ENCODE results near the gene PWWP2B.

Gene PWWP2B

DNA sequence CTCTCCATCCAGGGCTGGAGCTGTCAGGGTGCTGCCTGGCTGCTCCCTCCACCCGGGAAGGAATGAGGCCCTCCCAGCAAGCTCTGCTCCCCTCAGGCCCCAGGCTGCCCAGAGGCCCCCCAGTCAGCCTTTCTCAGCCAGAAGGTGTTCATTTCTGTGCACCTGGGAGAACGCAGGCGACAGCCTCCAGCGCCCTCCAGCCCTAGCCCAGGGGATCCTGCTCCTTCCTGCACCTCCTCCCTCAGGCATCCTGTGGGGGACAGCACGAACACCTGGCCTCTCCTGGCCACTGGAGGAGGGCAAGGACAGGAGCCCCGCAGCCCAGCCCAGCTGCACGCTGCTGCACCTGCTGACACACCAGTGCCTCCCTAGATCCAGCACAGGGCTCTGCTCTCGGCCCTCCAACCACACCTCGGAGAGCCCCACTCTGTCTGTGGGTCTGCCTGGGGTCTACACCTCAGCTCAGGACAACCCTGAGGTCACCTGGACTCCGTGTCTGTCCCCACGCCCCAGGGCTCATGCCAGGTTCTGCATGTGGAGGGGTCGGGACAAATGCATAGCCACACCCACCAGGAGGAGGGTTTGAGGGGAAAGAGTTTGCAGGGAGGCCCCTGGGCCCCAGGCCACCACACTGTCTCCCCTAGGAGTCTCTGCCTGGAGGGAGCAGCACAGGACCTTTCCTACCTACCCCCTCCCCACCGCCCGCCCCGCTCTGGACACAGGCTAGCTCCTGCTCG is 7.4 kb upstream of the PWWP2B start:
- Histone ChIP-seq H3K4me3 (no peak overlapping the region), H3K36me3 (replicated peaks) (no peaks in the 10 kb centered on the region), H3K4me1 (no peaks in the 10 kb centered on the region), H3K9me3 (no peaks in the 10 kb centered on the region), H3K27me3 (ENCODE audit: low read depth) (no peaks in the 10 kb centered on the region)
- in situ Hi-C loops (cut with MboI; ENCODE audit: low sequenced_read_pairs): loop anchor here (5.0 kb wide), 1 partner anchor 258 kb away; no protein-coding TSS in a partner anchor
- DNase-seq (ENCODE audit: low spot score in 2 of 2): no peak

DNA sequence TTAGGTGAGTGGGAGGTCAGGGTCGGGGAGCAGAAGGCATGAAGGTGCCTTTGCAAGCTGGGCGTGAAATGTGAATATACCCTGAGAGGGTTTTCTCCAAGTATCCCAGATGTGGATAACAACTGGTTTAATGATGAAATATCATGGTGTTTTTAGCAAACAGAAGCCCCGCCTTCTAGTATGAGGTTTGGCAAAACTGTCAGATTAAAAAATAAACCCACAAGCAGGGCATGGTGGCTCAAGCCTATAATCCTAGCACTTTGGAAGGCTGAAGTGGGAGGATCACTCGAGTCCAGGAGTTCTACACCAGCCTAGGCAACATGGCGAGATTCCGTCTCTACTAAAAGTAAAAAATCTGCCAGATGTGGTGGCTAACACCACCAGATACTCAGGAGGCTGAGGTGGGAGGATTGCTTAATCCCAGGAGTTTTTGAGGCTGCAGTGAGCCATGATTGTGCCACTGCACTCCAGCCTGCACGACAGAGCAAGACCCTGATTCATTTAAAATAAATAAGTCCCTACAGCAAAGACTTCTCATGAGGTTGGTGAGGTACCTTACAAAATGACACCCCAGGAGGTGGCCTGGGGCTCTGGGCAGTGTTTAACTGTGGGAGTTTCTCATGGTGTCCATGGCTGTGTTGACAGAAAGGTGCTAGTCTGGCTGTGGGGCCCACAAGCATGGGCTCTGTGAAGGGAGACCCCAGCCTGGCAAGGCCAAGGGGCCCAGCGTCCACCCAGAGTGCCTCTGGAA is 6.7 kb upstream of the PWWP2B start:
- no peaks in the 10 kb centered on the region for H3K27me3 ChIP-seq (ENCODE audit: low read depth)
- no peak overlapping the region for H3K4me3 ChIP-seq
- no peaks in the 10 kb centered on the region for H3K36me3 ChIP-seq (replicated peaks)
- H3K9me3 ChIP-seq: no peaks in the 10 kb centered on the region
- no peak for DNase-seq (ENCODE audit: low spot score in 2 of 2)
- in situ Hi-C loops (cut with MboI; ENCODE audit: low sequenced_read_pairs): loop anchor here (5.0 kb wide), 1 partner anchor 257 kb away; no protein-coding TSS in a partner anchor
- no peaks in the 10 kb centered on the region for H3K4me1 ChIP-seq

DNA sequence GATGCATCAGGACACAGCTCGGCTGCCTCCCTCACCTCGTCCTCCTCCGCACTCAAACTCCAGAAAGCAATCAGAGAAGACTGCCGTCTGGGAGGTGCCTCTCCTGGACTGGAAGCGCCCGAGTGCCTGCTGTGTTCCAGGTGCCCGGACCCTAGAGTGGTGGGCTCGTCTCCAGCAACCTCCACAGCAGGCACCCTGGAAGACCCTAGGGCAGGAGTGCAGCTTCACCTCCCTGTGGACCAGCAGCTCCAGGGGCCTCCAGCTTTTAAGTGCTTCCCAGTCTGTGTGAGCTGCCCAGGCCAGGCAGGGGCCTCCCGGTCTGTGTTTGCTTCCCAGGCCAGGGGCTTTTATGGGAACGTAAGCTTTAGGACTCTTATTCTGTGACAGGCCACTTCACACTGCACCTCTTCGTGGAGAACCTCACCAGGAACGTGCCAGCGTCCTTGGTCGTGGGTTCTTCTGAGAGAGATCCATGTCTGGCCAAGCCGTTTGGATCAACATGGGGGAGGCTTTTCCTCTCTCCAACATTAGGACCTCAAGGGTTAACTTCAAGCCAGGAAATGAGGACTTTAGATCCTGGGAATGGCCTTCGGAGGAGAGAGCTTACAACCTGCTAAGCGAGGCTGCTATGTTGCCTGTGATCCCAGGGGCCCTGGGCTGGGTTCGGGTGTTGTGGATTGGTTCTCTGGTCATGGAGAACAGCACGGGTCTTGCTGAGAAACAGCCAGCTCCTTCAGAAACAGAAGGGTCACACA is 5.9 kb upstream of the PWWP2B start:
- no peak for DNase-seq (ENCODE audit: low spot score in 2 of 2)
- in situ Hi-C loops (cut with MboI; ENCODE audit: low sequenced_read_pairs): loop anchor here (5.0 kb wide), 1 partner anchor 256 kb away; no protein-coding TSS in a partner anchor
- Histone ChIP-seq H3K4me3 (no peak overlapping the region), H3K27me3 (ENCODE audit: low read depth) (no peaks in the 10 kb centered on the region), H3K4me1 (no peaks in the 10 kb centered on the region), H3K9me3 (no peaks in the 10 kb centered on the region), H3K36me3 (replicated peaks) (no peaks in the 10 kb centered on the region)

DNA sequence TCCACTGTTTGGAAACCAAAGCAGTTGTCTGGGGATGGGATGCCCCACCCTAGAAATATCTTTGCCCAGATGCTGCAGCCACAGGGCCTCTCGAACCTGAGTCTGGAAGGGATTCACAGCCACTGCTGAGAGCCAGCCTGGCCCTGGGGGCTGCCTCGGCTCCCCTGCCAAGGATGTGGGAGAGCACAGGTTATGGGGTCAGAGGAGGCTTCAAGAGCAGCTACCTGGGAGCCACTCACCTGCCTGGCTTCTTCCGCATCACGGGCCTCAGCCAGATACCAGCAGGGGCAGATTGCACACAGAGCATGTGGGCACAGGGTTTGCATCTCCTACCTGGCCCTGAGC is 5.4 kb upstream of the PWWP2B start:
- H3K4me3 ChIP-seq: no peak overlapping the region
- no peak for DNase-seq (ENCODE audit: low spot score in 2 of 2)
- in situ Hi-C loops (cut with MboI; ENCODE audit: low sequenced_read_pairs): loop anchor here (5.0 kb wide), 1 partner anchor 256 kb away; no protein-coding TSS in a partner anchor
- no peaks in the 10 kb centered on the region for H3K27me3 ChIP-seq (ENCODE audit: low read depth)
- no peaks in the 10 kb centered on the region for H3K4me1 ChIP-seq
- H3K36me3 ChIP-seq (replicated peaks): no peaks in the 10 kb centered on the region
- H3K9me3 ChIP-seq: no peaks in the 10 kb centered on the region

DNA sequence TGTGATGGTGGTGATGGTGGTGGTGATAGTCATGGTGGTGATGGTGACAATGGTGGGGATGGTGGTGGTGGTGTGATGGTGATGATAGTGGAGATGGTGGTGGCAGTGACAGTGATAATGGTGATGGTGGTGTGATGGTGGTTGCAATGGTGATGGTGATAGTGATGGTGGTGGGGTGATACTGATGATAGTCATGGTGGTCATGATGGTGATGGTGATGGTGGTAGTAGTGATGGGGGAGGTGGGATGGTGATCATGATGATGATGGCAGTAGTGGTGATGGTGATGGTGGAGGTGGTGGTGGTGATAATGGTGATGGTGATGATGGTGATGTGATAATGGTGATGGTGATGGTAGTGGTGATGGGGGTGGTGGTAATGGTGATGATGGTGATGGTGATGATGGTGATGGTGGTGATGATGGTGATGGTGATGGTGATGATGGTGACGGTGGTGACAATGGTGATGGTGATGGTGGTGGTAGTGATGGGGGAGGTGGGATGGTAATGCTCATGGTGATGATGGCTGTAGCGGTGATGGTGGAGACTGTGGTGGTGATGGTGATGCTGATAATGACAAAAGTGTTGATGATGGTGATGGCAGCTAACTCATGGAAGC is 4.7 kb upstream of the PWWP2B start:
- in situ Hi-C loops (cut with MboI; ENCODE audit: low sequenced_read_pairs): loop anchor here (5.0 kb wide), 1 partner anchor 255 kb away; no protein-coding TSS in a partner anchor

DNA sequence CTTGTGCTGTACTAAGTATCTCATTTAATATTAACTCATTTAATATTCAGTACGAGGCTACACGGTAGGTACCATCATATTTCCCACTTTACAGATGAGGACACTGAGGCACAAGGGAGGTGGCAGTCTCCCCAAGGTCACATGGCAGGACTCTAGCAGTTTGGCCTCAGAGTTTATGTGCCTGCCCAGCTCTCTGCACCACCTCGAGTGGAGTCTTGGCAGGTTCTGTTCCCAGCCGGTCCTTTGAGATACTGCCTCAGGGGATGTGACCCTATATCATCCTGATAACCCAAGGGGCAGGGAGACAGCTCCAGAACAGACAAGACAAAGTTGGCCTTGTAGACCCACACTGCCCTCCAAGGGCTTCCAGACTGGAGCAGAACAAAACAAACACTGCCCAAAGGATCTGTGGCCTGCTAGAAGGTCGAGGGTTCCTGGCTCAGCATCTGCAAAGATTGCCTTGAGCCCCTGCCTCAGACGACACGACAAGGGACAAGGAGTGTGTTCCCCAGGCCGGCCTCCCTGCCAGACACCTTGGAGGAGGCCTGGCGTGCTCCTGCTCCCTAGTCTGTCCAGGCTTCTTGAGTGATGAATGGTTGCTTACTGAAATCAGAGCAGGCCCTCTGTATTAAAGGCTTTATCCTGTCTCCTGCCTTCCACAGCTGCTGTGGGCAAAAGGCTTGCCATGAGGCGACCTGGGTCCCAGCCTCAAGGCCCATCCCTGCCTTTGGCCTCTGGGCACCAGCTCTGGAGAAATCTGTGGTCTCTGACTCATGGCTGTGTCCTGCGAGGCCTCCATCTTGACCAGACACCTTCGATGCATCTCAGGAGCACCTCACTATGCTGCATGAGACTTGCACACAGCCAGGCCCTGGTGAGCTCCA is 3.9 kb upstream of the PWWP2B start:
- no peaks in the 10 kb centered on the region for H3K9me3 ChIP-seq
- no peaks in the 10 kb centered on the region; the same call in 1 of the 2 replicates for H3K36me3 ChIP-seq (replicated peaks)
- no peak for DNase-seq (ENCODE audit: low spot score in 2 of 2)
- in situ Hi-C loops (cut with MboI; ENCODE audit: low sequenced_read_pairs): loop anchor here (5.0 kb wide), 1 partner anchor 254 kb away; no protein-coding TSS in a partner anchor
- no peak overlapping the region for H3K4me3 ChIP-seq
- H3K4me1 ChIP-seq: peaks cover 2% of the 10 kb centered on the region
- no peaks in the 10 kb centered on the region for H3K27me3 ChIP-seq (ENCODE audit: low read depth)

More for the DNA sequence above, 4.7 kb upstream of the PWWP2B start:
- Histone ChIP-seq H3K4me3 (no peak overlapping the region), H3K27me3 (ENCODE audit: low read depth) (no peaks in the 10 kb centered on the region), H3K36me3 (replicated peaks) (no peaks in the 10 kb centered on the region), H3K9me3 (no peaks in the 10 kb centered on the region), H3K4me1 (no peaks in the 10 kb centered on the region)
- DNase-seq (ENCODE audit: low spot score in 2 of 2): no peak

DNA sequence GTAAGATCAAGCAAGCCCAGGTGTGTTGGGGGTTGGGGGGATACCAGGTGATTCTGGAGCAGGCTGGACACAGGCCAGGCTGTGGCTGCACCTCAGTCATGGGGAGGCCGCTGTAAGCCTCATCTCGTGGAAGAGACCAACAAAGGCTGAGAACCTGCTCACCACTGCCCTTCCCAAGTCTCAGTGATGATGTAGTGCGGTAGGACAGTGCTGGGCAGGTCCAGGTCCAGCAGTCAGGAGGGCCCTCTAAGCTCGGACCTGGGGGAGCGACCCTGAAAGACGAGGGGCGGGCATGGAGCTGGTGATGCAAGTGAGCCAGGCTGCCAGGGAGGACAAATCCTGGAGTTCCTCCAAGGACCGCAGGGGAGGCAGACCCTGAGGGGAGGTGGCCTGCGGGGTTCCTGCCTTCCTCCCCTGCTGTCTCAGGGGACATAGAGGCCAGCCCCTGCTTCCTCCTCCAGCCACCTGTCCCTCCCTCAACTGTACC is 3.3 kb upstream of the PWWP2B start:
- H3K4me1 ChIP-seq: peaks cover 8% of the 10 kb centered on the region
- H3K27me3 ChIP-seq (ENCODE audit: low read depth): no peaks in the 10 kb centered on the region
- no peaks in the 10 kb centered on the region for H3K9me3 ChIP-seq
- no peak overlapping the region for H3K4me3 ChIP-seq
- in situ Hi-C loops (cut with MboI; ENCODE audit: low sequenced_read_pairs): loop anchor here (5.0 kb wide), 1 partner anchor 254 kb away; no protein-coding TSS in a partner anchor
- DNase-seq (ENCODE audit: low spot score in 2 of 2): no peak
- H3K36me3 ChIP-seq (replicated peaks): peaks cover 3% of the 10 kb centered on the region; the same call in 1 of the 2 replicates

DNA sequence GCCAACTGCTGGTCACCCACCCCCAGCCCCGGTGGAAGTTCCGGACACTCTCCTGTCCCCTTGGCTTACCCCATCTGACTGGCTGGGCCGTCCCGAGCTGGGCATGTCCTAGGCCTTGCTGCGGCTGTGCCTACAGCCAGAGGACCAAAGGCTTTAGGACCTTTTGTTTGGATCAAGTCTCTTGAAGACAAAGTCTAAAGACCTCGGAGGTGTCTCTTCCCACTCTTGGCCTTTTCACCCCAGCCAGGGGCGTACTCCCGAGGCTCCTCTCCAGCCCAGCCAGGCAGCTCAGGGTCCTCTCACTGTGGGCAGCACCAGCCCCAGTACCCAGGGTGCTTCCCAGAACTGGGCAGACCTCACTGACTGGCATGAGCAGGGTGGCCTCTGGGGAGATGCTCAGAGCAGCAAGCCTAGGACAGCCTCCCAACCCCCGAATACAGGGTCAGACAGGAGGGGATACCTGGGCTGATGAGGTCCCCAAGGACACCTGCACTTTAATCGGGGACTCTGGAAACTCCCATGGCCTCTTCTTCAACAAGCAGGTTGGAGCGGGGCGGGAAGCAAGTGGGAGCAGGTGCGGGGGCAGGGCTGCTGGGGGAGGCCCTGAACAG is 2.7 kb upstream of the PWWP2B start:
- peaks cover 3% of the 10 kb centered on the region for H3K36me3 ChIP-seq (replicated peaks)
- peaks cover 8% of the 10 kb centered on the region for H3K4me1 ChIP-seq
- H3K9me3 ChIP-seq: no peaks in the 10 kb centered on the region

DNA sequence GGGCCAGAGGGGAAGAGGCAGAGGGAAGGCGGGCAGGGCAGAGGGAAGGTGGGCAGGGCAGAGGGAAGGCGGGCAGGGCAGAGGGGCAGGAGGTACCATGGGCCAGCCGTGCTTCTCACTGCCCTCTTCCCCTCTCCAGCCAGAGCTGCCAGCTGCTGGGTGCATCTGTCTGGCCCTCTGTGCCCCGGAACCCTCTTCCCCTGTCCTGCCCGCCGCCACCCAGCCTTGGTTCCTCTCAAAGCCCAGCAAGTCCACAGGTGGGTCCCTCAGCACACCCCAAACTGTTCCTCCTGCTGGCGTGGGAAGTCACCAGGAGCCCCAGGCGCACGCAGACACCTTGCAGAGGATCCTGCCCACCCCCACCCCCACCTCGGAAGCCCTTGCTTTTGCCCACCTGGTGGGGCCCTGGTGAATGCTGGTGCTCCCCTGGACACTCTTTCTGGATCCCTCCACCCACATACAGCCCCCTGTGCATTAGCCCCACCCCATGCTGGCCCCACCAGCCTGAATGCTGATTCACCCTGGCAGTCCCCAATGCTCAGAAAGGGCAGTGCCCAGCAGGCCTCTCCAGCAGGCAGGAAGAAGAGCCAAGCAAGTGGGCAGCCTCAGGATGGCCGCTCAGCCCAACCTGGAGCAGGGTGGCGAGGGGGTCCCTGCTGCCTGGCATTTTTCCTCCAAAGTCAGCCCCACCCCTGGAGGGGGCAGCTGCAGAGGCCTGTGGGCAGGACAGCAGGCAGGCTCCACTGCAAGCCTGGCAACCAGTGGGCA is 1.9 kb upstream of the PWWP2B start:
- Histone ChIP-seq H3K4me1 (peaks cover 8% of the 10 kb centered on the region), H3K27me3 (ENCODE audit: low read depth) (no peaks in the 10 kb centered on the region), H3K9me3 (no peaks in the 10 kb centered on the region), H3K36me3 (replicated peaks) (peaks cover 6% of the 10 kb centered on the region), H3K4me3 (no peak overlapping the region)
- in situ Hi-C loops (cut with MboI; ENCODE audit: low sequenced_read_pairs): loop anchor here (5.0 kb wide), 1 partner anchor 252 kb away; no protein-coding TSS in a partner anchor
- no peak for DNase-seq (ENCODE audit: low spot score in 2 of 2)

More for the DNA sequence above, 2.7 kb upstream of the PWWP2B start:
- H3K27me3 ChIP-seq (ENCODE audit: low read depth): no peaks in the 10 kb centered on the region
- DNase-seq (ENCODE audit: low spot score in 2 of 2): no peak
- no peak overlapping the region for H3K4me3 ChIP-seq
- in situ Hi-C loops (cut with MboI; ENCODE audit: low sequenced_read_pairs): loop anchor here (5.0 kb wide), 1 partner anchor 253 kb away; no protein-coding TSS in a partner anchor

DNA sequence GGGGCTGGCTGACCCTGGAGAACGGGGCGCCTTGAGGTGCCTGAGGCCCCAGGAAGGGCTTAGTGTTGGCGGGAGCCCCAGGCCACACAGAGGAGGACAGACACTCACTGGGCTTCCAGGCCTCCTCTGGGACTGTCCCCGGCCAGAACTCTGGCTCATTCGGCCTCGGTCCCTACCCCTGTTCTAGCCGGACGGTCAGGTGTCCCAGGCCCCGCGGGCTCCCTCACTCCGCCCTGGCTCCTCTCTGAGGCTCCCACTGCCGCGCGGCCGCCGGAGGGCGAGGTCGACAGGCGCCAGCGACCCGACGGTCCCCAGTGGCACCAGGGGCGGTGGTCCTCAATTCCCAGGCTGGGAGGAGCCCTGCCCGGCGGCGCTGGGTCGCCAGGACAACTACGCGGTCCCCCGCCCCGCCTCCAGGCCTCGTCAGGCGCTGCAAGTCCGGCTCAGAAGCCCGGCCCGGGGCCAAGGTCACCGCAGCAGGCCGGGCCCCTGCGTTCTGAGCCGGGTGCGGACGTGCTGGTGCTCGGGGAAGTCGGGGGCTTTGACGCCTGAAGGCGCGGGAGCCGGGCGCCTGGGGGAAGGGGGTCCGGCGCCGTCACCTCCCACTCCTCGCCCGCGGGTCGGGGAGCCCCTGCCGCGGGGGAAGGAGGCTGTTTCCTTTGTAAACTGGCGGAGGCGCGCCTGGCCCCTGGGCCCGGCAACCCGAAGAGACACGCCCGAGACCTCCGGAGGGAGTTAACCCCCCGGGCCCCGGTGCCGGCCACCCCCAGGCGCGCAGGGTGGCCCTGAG is 1.1 kb upstream of the PWWP2B start:
- H3K36me3 ChIP-seq (replicated peaks): peaks cover 6% of the 10 kb centered on the region
- peak in 1 of 2 experiments; percentile 65 for DNase-seq (ENCODE audit: low spot score in 2 of 2)
- H3K9me3 ChIP-seq: no peaks in the 10 kb centered on the region
- H3K4me1 ChIP-seq: peaks cover 8% of the 10 kb centered on the region
- H3K27me3 ChIP-seq (ENCODE audit: low read depth): no peaks in the 10 kb centered on the region
- in situ Hi-C loops (cut with MboI; ENCODE audit: low sequenced_read_pairs): no loop called here
- peak overlapping the region; percentile 34 for H3K4me3 ChIP-seq

DNA sequence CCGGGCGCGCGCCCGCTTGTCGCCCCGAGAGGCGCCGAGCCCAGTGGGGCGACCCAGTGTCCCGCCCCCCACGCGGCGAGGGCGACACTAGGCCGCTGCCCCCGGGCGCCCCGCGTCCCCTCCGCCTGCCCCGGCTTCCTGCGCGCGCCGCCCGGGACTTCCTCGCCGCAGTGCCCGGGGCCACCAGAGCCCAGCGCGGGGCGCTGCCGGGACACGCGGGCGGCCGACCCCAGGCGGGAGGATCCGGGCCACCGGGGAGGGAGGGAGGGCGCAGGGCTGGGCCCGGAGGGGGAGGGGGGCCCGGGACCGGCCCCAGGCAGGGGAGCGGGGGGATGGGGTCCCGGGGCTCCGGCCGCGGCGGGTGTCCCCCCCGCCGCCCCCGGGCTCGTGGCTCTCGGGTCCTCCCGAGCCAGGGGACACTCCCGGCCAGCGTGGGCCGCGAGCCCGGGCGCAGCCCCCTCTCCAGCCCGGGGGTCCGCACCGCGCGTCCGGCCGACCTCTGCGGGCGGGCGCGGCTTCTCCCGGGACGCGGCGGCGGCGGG is 435 bp upstream of the PWWP2B start:
- H3K27me3 ChIP-seq (ENCODE audit: low read depth): no peaks in the 10 kb centered on the region
- peaks cover 6% of the 10 kb centered on the region for H3K36me3 ChIP-seq (replicated peaks)
- DNase-seq (ENCODE audit: low spot score in 2 of 2): peak; percentile 57 to 66
- H3K4me1 ChIP-seq: peaks cover 8% of the 10 kb centered on the region
- peak overlapping the region; percentile 34; the same call in 1 of the 2 replicates for H3K4me3 ChIP-seq
- no peaks in the 10 kb centered on the region for H3K9me3 ChIP-seq
- in situ Hi-C loops (cut with MboI; ENCODE audit: low sequenced_read_pairs): no loop called here
